GM12891 (cell line): ENCODE data around the gene MICAL3.

ENCODE experiments used
- DNase-seq: peaks from one replicate; pipeline ENCODE4 v3.0.0; 2011; ENCODE audit warnings: low spot score; ENCODE audit not compliant: insufficient read length
- FAIRE-seq: peaks from 2 replicates; lab custom pipeline; 2011; peaks lifted over from hg19 to GRCh38; lab: Jason Lieb, UNC
- PAX5 ChIP-seq: IDR thresholded peaks from 2 replicates; pipeline ENCODE4 v1.6.1; 2011; ENCODE audit warnings: low read length, moderate library complexity, mild to moderate bottlenecking; ENCODE audit not compliant: insufficient read depth, severe bottlenecking
- POLR2A ChIP-seq: IDR thresholded peaks from 2 replicates; pipeline ENCODE4 v1.6.1; 2011; ENCODE audit warnings: low read depth, low read length, control low read depth
- POLR2AphosphoS5 ChIP-seq: IDR thresholded peaks from 2 replicates; pipeline ENCODE4 v1.6.1; 2011; ENCODE audit warnings: low read depth, low read length, control low read depth
- POU2F2 ChIP-seq: IDR thresholded peaks from 2 replicates; pipeline ENCODE4 v1.6.1; 2011; ENCODE audit warnings: low read depth, mild to moderate bottlenecking, control low read depth, low read length, moderate library complexity
- SPI1 ChIP-seq: IDR thresholded peaks from 2 replicates; pipeline ENCODE4 v1.6.1; 2011; ENCODE audit warnings: low read depth, low read length, control low read depth
- TAF1 ChIP-seq: IDR thresholded peaks from 2 replicates; pipeline ENCODE4 v1.6.1; 2011; ENCODE audit warnings: low read depth, low read length, control low read depth

The MICAL3 gene

GRCh38 chr22:17741866-17742526 lies 282.4 kb downstream of the MICAL3 start:
- no peak for DNase-seq
- no peak for TF ChIP-seq POU2F2
- no peak for TF ChIP-seq TAF1
- TF ChIP-seq SPI1: no peak
- TF ChIP-seq PAX5: no peak
- no peak for TF ChIP-seq POLR2AphosphoS5
- no peak for TF ChIP-seq POLR2A
- FAIRE-seq: peak; percentile 69

GRCh38 chr22:17739196-17739975 lies 285.0 kb downstream of the MICAL3 start:
- FAIRE-seq (no peak), DNase-seq (no peak)
- TF ChIP-seq POU2F2: no peak
- no peak for TF ChIP-seq PAX5
- TF ChIP-seq POLR2A: no peak
- no peak for TF ChIP-seq POLR2AphosphoS5
- TF ChIP-seq TAF1: no peak
- TF ChIP-seq SPI1: no peak

GRCh38 chr22:17738386-17739128 lies 285.8 kb downstream of the MICAL3 start:
- DNase-seq (no peak), FAIRE-seq (no peak)
- no peak for TF ChIP-seq POLR2A
- no peak for TF ChIP-seq POLR2AphosphoS5
- no peak for TF ChIP-seq PAX5
- TF ChIP-seq SPI1: no peak
- no peak for TF ChIP-seq POU2F2
